ENCODE data around the gene CEP55. TPM values are rescaled to one million over a fixed set of nuclear protein-coding genes. Genes with fewer than 3 reads are reported as not detected.
A peak's percentile ranks its signal among the peaks of the same experiment; 100 is the strongest.
"Not testable (repeated sequence)": the region's sequence is repeated elsewhere in the genome, so short reads cannot be mapped to it uniquely, and the experiment has no call there.

CEP55 gene
- 1.9 TPM for total RNA-seq

DNA sequence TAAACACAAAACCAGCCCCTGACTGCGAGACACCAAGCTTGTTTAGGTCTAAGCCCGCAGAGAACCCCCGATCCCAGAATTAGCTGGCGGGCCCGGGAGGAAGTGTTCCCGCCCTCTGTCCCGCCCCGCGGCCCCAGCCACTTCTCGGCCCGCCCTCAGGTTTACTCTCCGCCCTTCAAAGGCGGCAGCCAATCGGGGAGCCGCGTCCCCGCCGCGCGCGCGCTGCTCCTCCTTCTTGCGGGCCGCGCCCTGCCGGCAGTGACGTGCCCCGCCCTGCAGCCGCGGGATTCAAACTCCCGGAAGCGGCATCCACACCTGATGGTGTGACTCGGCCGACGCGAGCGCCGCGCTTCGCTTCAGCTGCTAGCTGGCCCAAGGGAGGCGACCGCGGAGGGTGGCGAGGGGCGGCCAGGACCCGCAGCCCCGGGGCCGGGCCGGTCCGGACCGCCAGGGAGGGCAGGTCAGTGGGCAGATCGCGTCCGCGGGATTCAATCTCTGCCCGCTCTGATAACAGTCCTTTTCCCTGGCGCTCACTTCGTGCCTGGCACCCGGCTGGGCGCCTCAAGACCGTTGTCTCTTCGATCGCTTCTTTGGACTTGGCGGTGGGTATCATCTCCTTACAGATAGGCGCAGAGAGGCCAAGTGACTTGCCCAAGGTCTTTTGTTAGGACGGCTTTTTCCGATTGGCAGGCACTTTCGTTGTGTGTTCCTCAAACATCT is at the start of gene CEP55:
Gene CEP55 (plus strand): TSS at position 291 of the 720 bp plus-strand sequence. CDS start 3,440 bp downstream, outside the sequence.
- peak; percentile 91 for DNase-seq

GRCh38 chr10:93447019-93447418 is 49.4 kb upstream of the CEP55 start:
- no peak for DNase-seq

- no peak for DNase-seq
Observed at GRCh38 chr10:93447970-93448369, 48.4 kb upstream of the CEP55 start.

GRCh38 chr10:93451244-93451947 is 45.0 kb upstream of the CEP55 start:
- no peak for DNase-seq

GRCh38 chr10:93452143-93452542 is 44.3 kb upstream of the CEP55 start:
- DNase-seq: no peak

DNA sequence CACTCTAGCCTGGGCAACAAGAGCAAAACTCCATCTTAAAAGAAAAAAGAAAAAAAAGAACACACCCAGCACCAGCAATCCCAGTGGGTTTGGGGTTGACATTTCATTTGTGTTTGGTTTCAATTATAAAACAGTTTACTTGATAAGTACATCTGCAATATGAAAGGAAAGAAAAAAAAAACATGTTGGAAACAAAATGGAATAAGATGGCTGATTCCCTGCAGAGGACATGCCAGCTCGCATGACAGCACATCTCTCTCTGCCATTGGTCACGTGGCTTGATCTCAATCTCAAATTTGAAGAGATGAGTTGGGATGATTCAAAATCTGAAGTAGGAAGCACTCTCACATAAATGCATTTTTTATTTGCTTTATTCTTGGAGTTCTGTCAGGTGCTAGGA is 42.3 kb upstream of the CEP55 start:
- no peak for DNase-seq

- DNase-seq: no peak
Observed at GRCh38 chr10:93454736-93455135, 41.7 kb upstream of the CEP55 start.

- no peak for DNase-seq
Observed at GRCh38 chr10:93456480-93456879, 39.9 kb upstream of the CEP55 start.

DNA sequence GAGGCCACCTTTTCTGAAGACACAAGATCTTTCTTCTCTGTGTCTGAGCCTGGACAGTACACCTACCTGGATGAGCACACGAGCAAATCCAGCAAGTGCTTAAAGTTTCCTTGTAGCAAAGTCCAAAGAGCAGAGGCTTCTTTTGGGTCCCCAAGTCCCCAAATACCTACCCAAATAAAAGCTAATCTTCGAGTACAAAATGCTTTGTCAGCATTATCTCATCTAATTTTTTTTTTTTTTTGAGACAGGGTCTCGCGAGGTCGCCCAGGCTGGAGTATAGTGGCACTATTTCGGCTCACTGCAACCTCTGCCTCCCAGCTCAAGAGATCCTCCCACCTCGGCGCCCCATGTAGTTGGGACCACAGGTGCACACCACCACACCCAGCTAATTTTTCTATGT is 38.9 kb upstream of the CEP55 start:
- DNase-seq: no peak

- no peak for DNase-seq
Observed at GRCh38 chr10:93458821-93459257, 37.6 kb upstream of the CEP55 start.

GRCh38 chr10:93459466-93459865 is 36.9 kb upstream of the CEP55 start:
- DNase-seq: no peak

DNA sequence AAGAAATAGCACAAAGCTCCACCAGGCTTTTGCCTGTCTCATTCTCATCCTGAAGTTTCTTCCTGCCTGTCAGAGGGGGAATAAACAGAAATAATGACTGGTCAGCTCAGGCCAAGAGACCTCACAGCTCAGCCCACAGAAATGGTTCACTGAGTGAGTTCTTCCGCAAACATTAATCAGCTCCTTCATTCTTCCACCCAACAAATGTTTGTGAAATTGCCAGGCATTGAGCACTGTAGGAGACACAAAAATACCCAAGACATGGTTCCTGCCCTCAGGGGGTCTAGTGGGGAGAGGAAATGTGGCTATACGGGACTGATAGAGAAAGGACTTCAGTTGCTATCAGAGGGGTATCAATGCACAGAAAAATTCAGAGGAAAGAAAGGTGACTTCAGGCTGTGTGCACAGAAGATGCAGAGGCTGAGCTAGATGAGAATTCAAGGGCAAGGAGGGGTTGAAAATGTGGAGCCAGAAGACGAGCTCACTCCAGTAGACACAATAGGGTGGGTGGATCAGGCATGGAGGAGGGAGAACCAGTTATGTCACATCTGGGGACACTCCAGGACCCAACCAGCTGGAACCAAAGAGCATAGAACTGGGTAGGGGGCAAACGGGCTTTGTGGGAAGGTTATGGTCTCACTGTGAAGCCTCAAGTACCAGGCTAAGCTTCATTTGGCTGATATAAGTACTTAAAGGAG is 35.2 kb upstream of the CEP55 start:
- no peak for DNase-seq

DNA sequence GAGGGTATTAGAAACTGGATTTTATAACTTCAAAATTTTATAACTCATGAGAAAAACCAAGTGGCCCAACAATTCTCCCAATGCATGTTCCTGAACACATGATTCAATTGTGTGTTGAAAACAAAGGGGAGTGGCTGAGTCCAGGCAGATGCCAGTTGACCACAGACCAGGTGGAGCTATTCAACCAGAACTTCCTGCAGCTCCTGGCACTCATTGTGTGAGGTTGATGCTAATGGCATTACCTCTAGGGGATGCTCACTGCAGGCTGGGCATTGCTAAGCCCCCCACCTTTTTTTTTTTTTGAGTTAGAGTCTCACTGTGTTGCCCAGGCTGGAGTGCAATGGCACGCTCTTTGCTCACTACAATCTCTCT is 34.6 kb upstream of the CEP55 start:
- DNase-seq: no peak

DNA sequence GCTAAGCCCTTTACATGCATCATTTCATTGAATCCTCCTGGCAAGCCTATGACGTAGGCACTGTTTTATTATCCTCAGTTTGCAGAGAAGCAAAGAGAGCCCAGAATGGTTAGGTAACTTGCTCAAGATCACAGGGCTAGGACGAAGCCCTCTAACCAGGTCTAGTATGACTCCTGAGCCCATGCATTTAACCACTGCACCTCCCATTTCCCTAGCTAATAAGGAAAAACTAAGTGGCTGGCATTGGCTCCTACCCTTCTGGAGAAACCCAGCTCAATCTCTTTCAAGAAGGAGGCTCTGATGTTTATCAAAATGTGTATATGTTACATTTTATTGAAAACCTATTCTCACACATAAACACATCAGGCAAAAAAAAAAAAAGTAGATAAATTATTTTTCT is 34.0 kb upstream of the CEP55 start:
- DNase-seq: no peak

DNA sequence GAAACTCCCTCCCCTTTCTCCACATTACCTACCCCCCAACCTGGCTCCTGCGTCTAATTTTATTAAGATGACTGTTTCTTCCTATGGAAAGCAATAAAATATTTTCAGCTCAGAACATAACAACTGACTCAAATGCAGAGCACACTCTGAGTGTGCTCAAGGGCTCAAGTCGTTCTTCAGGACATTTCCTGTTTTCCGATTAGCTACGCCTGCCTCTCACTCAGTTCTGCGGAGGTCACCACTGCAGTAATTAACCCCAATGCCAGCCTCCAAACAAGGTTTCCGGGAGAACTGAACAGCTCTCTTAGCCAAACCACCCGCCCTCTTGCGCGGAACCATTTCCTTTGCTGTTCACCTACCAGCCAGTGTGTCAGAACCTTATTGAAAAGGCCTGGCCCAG is 33.5 kb upstream of the CEP55 start:
- DNase-seq: no peak

- DNase-seq: no peak
Observed at GRCh38 chr10:93463723-93464476, 32.5 kb upstream of the CEP55 start.

DNA sequence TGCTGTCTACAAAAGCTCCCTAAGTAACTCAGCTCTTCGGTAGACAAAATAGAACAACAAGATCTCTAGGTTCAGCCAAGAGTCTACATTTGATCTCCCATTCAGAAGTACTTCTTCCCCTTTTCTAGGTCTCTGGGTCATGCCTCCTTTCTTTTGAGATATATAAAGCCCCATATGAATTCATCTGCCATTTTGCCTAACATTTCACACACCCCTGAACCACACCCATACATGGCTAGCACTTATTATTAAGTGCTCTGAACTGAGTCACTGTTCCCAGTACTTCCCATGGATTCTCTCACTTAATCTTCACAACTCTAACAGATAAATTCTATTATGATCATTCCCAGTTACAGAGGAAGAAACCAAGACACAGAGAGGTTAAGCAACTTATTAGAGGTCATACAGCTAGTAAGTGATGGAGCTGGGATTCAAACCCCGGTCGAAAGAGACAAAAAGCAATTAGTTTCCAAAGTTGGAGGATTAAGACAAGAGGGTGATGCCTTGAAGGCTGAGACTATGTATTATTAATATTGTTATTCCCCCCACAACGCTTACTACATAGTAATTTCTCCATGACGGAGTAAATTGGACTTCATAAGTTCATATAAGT is 31.5 kb upstream of the CEP55 start:
- DNase-seq: no peak

DNA sequence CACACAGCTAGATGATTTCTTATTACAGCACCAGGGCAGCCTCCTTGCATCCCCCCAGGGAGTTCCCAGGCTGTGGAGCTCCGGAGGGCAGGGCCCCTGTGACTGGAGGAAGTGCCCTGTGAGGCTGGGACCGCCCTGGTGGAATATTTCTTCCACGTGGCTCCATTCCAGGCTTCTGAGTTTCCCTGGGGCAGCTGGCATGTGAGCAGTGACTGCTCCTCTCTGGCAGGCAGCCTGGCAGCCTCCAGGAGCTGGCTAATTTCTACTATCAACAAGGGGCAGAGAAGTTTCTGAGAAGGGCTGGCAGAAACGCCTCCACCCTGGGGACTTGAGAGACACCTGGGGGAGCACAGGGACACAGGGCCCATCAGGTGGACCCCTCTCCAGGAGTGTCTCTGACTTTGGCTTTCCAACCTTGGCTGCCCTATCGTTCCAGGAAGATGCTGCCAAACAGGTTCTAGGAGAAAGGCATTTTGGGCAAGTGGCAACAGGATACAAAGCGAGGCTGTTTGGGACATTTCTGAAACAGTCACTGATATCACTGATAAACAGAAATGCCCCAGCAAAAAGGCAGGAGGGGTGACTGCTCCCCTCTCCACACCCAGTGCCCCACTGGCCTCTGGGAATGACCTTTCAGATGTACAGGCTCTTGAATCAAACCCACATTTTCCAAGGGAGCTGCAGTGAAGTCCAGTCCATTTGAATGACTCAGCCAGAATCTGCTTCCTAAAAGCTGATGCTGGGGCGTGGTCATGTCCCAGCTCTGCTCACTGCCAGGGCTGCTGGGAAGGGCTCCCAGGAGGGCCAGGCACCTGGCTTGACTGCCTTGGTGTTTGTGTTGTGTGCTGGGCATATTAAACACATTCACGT is 30.4 kb upstream of the CEP55 start:
- DNase-seq: no peak

- not testable (repeated sequence) for DNase-seq
Observed at GRCh38 chr10:93467635-93468034, 28.8 kb upstream of the CEP55 start.

GRCh38 chr10:93468461-93469213 is 27.8 kb upstream of the CEP55 start:
- no peak for DNase-seq
